Measurements from ENCODE around the gene C19orf47. TPM values are rescaled to one million over a fixed set of nuclear protein-coding genes. Genes with fewer than 3 reads are reported as not detected.
A peak's percentile ranks its signal among the peaks of the same experiment; 100 is the strongest.

Gene C19orf47
- total and polyA plus RNA-seq, 8 donors, result 10.4 to 21.7 (median 14.5) TPM

GRCh38 chr19:40332669-40333068 is 15.5 kb downstream of the C19orf47 start:
- ATAC-seq (no peak), DNase-seq (no peak)
- no peaks in the 10 kb centered on the region for H3K27me3 ChIP-seq
- intact Hi-C loops (cut with DNase I), result no loop called here
- H3K9me3 ChIP-seq, result no peaks in the 10 kb centered on the region
- peaks cover 0 to 85% of the 10 kb centered on the region in 2 donors for H3K36me3 ChIP-seq
- H3K4me1 ChIP-seq, result no peaks in the 10 kb centered on the region
- no peak overlapping the region for H3K4me3 ChIP-seq
- no peak overlapping the region for H3K27ac ChIP-seq
- TF ChIP-seq CTCF (IDR thresholded peaks at IDR 0.05), result no peak

- Histone ChIP-seq H3K4me1 (no peaks in the 10 kb centered on the region), H3K9me3 (no peaks in the 10 kb centered on the region), H3K4me3 (no peak overlapping the region), H3K27ac (no peak overlapping the region), H3K27me3 (no peaks in the 10 kb centered on the region), H3K36me3 (peaks cover 0 to 98% of the 10 kb centered on the region in 2 donors)
- intact Hi-C loops (cut with DNase I), result no loop called here
- ATAC-seq (peak; percentile 97), DNase-seq (peak in 2 of 4 donors; percentile 13 to 63)
- no peak for TF ChIP-seq CTCF (IDR thresholded peaks at IDR 0.05)
These were observed 17.1 kb downstream of the C19orf47 start for GRCh38 chr19:40331052-40331451.

- ATAC-seq (no peak), DNase-seq (peak in 1 of 4 donors; percentile 76)
- Histone ChIP-seq H3K27ac (no peak overlapping the region), H3K4me3 (no peak overlapping the region), H3K36me3 (peaks cover 0 to 100% of the 10 kb centered on the region in 2 donors), H3K4me1 (no peaks in the 10 kb centered on the region), H3K9me3 (no peaks in the 10 kb centered on the region), H3K27me3 (no peaks in the 10 kb centered on the region)
- intact Hi-C loops (cut with DNase I), result no loop called here
- no peak for TF ChIP-seq CTCF (IDR thresholded peaks at IDR 0.05)
These were observed 22.0 kb downstream of the C19orf47 start for GRCh38 chr19:40326201-40326600.

- Histone ChIP-seq H3K36me3 (peaks cover 0 to 94% of the 10 kb centered on the region in 2 donors), H3K27me3 (no peaks in the 10 kb centered on the region)
- DNase-seq, result peak in 1 of 4 donors; percentile 65
These were observed 24.5 kb downstream of the C19orf47 start for GRCh38 chr19:40323705-40324104.

More at GRCh38 chr19:40323705-40324104, 24.5 kb downstream of the C19orf47 start:
- no peak overlapping the region for H3K4me3 ChIP-seq
- H3K27ac ChIP-seq, result no peak overlapping the region
- no peaks in the 10 kb centered on the region for H3K9me3 ChIP-seq
- ATAC-seq, result no peak
- H3K4me1 ChIP-seq, result no peaks in the 10 kb centered on the region
- intact Hi-C loops (cut with DNase I), result no loop called here
- TF ChIP-seq CTCF (IDR thresholded peaks at IDR 0.05), result no peak
